Measurements from ENCODE around the gene KRTAP3-3.

KRTAP3-3 gene

GRCh38 chr17:40960144-40960543, 33.8 kb downstream of the KRTAP3-3 start:
- TF ChIP-seq CTCF (IDR thresholded peaks at IDR 0.05; ENCODE audit: extremely low read depth, missing control alignments) = no peak
- no peak for DNase-seq (ENCODE audit: low spot score)

GRCh38 chr17:40958086-40958953, 35.6 kb downstream of the KRTAP3-3 start:
- DNase-seq (ENCODE audit: low spot score) = no peak
- TF ChIP-seq CTCF (IDR thresholded peaks at IDR 0.05; ENCODE audit: extremely low read depth, missing control alignments) = no peak

GRCh38 chr17:40956401-40957254, 37.3 kb downstream of the KRTAP3-3 start:
- no peak for DNase-seq (ENCODE audit: low spot score)
- no peak for TF ChIP-seq CTCF (IDR thresholded peaks at IDR 0.05; ENCODE audit: extremely low read depth, missing control alignments)

- TF ChIP-seq CTCF (IDR thresholded peaks at IDR 0.05; ENCODE audit: extremely low read depth, missing control alignments) = no peak
- DNase-seq (ENCODE audit: low spot score) = no peak
Observed at GRCh38 chr17:40953881-40954280, 40.1 kb downstream of the KRTAP3-3 start.

- no peak for DNase-seq (ENCODE audit: low spot score)
- no peak for TF ChIP-seq CTCF (IDR thresholded peaks at IDR 0.05; ENCODE audit: extremely low read depth, missing control alignments)
Observed at GRCh38 chr17:40952661-40953060, 41.3 kb downstream of the KRTAP3-3 start.

- no peak for DNase-seq (ENCODE audit: low spot score)
- TF ChIP-seq CTCF (IDR thresholded peaks at IDR 0.05; ENCODE audit: extremely low read depth, missing control alignments) = no peak
Observed at GRCh38 chr17:40952154-40952553, 41.8 kb downstream of the KRTAP3-3 start.

Data from GM20000 (cell line).